HL-60 (cell line): Measurements from ENCODE around the gene RALGAPB.

Experiments
- DNase-seq, 2 experiments: peaks; one replicate each; pipeline ENCODE4 v3.0.0-alpha.2; 2010 to 2020; ENCODE audit warnings: low read depth in 1 of 2, low spot score in 1 of 2
- H3K27ac ChIP-seq: fragments of 250-450 bp; sonication (Bioruptor Pico); replicated peaks from 2 replicates; pipeline ENCODE4 v1.5.1; 2020; ENCODE audit warnings: mild to moderate bottlenecking, moderate library complexity
- H3K27me3 ChIP-seq: fragments of 250-450 bp; sonication (Bioruptor Pico); 2 replicates; pipeline ENCODE4 v1.5.1; 2021; ENCODE audit warnings: mild to moderate bottlenecking, moderate library complexity; ENCODE audit not compliant: insufficient read depth, poor library complexity, severe bottlenecking
- H3K4me3 ChIP-seq: replicated peaks from 2 replicates; pipeline ENCODE4 v1.5.1; 2011; ENCODE audit warnings: mild to moderate bottlenecking, control low read depth, low read length; ENCODE audit not compliant: insufficient read depth
- GABPA ChIP-seq: IDR thresholded peaks from 2 replicates; pipeline ENCODE4 v1.6.1; 2012; ENCODE audit warnings: low read depth
- POLR2AphosphoS5 ChIP-seq: IDR thresholded peaks from 2 replicates; pipeline ENCODE4 v1.6.1; 2012; ENCODE audit warnings: low read depth
- REST ChIP-seq: IDR thresholded peaks from 2 replicates; pipeline ENCODE4 v1.6.1; 2012; ENCODE audit warnings: low read depth; ENCODE audit not compliant: insufficient replicate concordance
- SPI1 ChIP-seq: IDR thresholded peaks from 2 replicates; pipeline ENCODE4 v1.6.1; 2012; ENCODE audit warnings: low read depth, mild to moderate bottlenecking, borderline replicate concordance
- TF ChIP-seq, protein P1 (sequence below): IDR thresholded peaks from one replicate; pipeline ENCODE4 v1.5.1; 2011; ENCODE audit warnings: low read length, control low read depth, inconsistent platforms; ENCODE audit not compliant: insufficient read depth

The RALGAPB gene

GRCh38 chr20:38447931-38448675 is 24.5 kb upstream of the RALGAPB start:
- Histone ChIP-seq H3K27ac (no peak overlapping the region), H3K27me3 (no peaks in the 10 kb centered on the region), H3K4me3 (no peak overlapping the region)
- DNase-seq = peak; percentile 21 to 35
- TF ChIP-seq, protein P1, sequence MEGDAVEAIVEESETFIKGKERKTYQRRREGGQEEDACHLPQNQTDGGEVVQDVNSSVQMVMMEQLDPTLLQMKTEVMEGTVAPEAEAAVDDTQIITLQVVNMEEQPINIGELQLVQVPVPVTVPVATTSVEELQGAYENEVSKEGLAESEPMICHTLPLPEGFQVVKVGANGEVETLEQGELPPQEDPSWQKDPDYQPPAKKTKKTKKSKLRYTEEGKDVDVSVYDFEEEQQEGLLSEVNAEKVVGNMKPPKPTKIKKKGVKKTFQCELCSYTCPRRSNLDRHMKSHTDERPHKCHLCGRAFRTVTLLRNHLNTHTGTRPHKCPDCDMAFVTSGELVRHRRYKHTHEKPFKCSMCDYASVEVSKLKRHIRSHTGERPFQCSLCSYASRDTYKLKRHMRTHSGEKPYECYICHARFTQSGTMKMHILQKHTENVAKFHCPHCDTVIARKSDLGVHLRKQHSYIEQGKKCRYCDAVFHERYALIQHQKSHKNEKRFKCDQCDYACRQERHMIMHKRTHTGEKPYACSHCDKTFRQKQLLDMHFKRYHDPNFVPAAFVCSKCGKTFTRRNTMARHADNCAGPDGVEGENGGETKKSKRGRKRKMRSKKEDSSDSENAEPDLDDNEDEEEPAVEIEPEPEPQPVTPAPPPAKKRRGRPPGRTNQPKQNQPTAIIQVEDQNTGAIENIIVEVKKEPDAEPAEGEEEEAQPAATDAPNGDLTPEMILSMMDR = no peak
- TF ChIP-seq REST = no peak
- no peak for TF ChIP-seq POLR2AphosphoS5
- no peak for TF ChIP-seq SPI1
- no peak for TF ChIP-seq GABPA

DNA sequence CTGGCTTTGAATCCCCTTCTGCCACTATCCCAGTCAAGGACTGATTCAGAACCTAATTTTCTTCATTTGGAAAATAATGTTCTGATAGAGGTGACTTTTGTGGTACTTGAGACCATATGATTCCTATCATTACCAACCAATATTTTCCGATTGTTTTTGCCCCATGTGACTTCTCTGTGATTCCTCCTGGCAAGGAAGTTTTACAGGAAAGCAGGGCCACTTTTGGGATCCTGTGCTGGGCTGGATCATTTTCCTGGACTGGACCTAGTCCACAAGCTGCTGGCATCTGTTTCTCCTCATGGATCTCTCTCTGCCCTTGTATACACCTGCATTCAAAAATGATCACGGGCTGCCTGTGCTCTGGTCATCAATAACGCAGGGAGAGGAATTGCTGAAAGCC is 23.6 kb upstream of the RALGAPB start:
- DNase-seq = no peak
- TF ChIP-seq POLR2AphosphoS5 = no peak
- no peak overlapping the region for H3K4me3 ChIP-seq
- H3K27ac ChIP-seq = no peak overlapping the region
- no peaks in the 10 kb centered on the region for H3K27me3 ChIP-seq

- TF ChIP-seq, protein P1 = no peak
- TF ChIP-seq POLR2AphosphoS5 (no peak), GABPA (no peak)
Measured at GRCh38 chr20:38450412-38450975, 22.1 kb upstream of the RALGAPB start.

GRCh38 chr20:38452880-38453624 is 19.6 kb upstream of the RALGAPB start:
- DNase-seq = no peak
- Histone ChIP-seq H3K27me3 (no peaks in the 10 kb centered on the region), H3K4me3 (no peak overlapping the region), H3K27ac (no peak overlapping the region)
- TF ChIP-seq REST (no peak), SPI1 (no peak), GABPA (no peak), POLR2AphosphoS5 (no peak)
- TF ChIP-seq, protein P1 = no peak

More at GRCh38 chr20:38450412-38450975, 22.1 kb upstream of the RALGAPB start:
- no peak overlapping the region for H3K27ac ChIP-seq
- no peak overlapping the region for H3K4me3 ChIP-seq
- H3K27me3 ChIP-seq = no peaks in the 10 kb centered on the region
- no peak for DNase-seq
